ENCODE data around the gene HMGB3. TPM values are rescaled to one million over a fixed set of nuclear protein-coding genes. Genes with fewer than 3 reads are reported as not detected.

Gene HMGB3
- 1 to 10 TPM; 1.6 to 3.4 (median 3.0) TPM for total RNA-seq
- 1.0 TPM for total RNA-seq (2013)

DNA sequence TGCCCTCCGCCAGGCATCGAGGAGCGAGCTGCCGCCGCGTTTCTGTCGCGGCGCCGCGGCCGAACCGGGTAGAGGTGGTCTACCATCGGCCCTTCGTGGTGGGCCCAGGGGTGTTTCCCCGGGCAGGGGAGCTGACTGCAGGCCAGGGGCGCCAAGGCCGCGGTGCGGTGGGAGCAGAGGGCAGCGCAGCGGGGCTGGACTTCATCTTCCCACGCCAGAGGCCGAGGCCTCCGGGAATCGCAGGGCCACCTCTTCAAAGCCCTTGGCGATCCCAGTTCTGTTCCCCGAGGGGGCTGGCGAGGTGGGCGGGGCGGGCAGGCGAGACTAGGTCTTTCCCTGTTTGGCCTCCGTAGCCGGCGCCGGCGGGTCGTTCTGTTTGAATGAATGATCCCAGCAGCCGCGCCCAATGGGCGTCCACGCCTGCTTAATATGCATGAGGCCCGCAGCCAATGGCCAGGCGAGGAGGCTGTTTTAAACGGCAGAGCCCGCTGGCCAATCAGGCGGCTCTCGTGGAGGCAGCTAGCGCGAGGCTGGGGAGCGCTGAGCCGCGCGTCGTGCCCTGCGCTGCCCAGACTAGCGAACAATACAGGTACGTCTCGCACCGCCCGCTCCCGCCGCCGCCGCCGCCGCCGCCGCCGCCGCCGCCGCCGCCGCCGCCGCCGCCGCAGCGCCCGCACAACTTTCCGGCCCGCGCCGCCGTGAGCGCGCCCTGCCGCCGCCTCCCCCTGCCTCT is at the start of gene HMGB3:
Gene HMGB3 (plus strand): TSS at position 548 of the 733 bp plus-strand sequence. CDS start 2,265 bp downstream, outside the sequence.
- TF ChIP-seq, protein P1, sequence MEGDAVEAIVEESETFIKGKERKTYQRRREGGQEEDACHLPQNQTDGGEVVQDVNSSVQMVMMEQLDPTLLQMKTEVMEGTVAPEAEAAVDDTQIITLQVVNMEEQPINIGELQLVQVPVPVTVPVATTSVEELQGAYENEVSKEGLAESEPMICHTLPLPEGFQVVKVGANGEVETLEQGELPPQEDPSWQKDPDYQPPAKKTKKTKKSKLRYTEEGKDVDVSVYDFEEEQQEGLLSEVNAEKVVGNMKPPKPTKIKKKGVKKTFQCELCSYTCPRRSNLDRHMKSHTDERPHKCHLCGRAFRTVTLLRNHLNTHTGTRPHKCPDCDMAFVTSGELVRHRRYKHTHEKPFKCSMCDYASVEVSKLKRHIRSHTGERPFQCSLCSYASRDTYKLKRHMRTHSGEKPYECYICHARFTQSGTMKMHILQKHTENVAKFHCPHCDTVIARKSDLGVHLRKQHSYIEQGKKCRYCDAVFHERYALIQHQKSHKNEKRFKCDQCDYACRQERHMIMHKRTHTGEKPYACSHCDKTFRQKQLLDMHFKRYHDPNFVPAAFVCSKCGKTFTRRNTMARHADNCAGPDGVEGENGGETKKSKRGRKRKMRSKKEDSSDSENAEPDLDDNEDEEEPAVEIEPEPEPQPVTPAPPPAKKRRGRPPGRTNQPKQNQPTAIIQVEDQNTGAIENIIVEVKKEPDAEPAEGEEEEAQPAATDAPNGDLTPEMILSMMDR (IDR thresholded peaks at IDR 0.05), result no peak
- Mint-ChIP-seq H3K9me3 (no peaks in the 10 kb centered on the region), H3K27ac (no peak within 1 kb of the TSS), H3K36me3 (no peaks in the 10 kb centered on the region), H3K4me3 (peak within 1 kb of the TSS; percentile 76), H3K4me1 (peaks cover 6 to 9% of the 10 kb centered on the region in 2 donors), H3K27me3 (ENCODE audit: low read depth in 2 of 2) (peaks cover 19 to 21% of the 10 kb centered on the region in 2 donors)
- peak; percentile 60 to 83 for DNase-seq
- H3K36me3 ChIP-seq (ENCODE audit: control insufficient read depth, insufficient read depth, low read length), result no peaks in the 10 kb centered on the region
- H3K27ac ChIP-seq (ENCODE audit: low read length), result no peak within 1 kb of the TSS
- H3K4me3 ChIP-seq (ENCODE audit: low read length), result peak within 1 kb of the TSS; percentile 38
- intact Hi-C loops (cut with micrococcal nuclease), result no loop called here
- no peaks in the 10 kb centered on the region for H3K9me3 ChIP-seq (ENCODE audit: control insufficient read depth, insufficient read depth, low read length)
- H3K27me3 ChIP-seq (ENCODE audit: control insufficient read depth, insufficient read depth, low read length), result peaks cover 7% of the 10 kb centered on the region
- peaks cover 12% of the 10 kb centered on the region for H3K4me1 ChIP-seq (ENCODE audit: control insufficient read depth, insufficient read depth, low read length)
- peak; percentile 93 to 94 (median 94) for ATAC-seq
- WGBS (ENCODE audit: insufficient coverage), result under 1% methylated on average over 75 of the region's 90 CpGs

DNA sequence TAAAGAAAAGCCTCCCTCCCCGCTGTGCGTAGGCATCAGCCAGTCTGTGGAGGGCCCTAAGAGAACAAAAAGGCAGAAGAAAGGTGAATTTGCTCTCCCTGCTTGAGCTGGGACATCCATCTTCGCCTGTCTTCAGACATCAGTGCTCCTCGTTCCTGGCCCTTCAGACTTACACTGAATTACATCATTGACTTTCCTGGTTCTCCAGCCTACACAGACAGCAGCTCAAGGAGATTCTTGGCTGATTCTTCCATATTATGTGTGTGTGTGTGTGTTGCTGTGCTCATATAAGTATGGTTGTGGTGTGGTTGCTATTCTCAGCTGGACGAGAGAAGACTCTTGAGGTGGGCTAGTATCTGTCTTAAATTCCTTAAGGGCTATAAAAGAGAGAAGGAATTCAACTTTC is 49.2 kb upstream of the HMGB3 start:
- Mint-ChIP-seq H3K4me1 (no peaks in the 10 kb centered on the region), H3K36me3 (no peaks in the 10 kb centered on the region), H3K27ac (no peak overlapping the region), H3K9me3 (no peaks in the 10 kb centered on the region), H3K4me3 (no peak overlapping the region), H3K27me3 (ENCODE audit: low read depth in 2 of 2) (peaks cover 0 to 14% of the 10 kb centered on the region in 2 donors)
- Histone ChIP-seq H3K9me3 (ENCODE audit: control insufficient read depth, insufficient read depth, low read length) (no peaks in the 10 kb centered on the region), H3K4me3 (ENCODE audit: low read length) (no peak overlapping the region), H3K36me3 (ENCODE audit: control insufficient read depth, insufficient read depth, low read length) (no peaks in the 10 kb centered on the region), H3K27ac (ENCODE audit: low read length) (no peak overlapping the region), H3K4me1 (ENCODE audit: control insufficient read depth, insufficient read depth, low read length) (no peaks in the 10 kb centered on the region), H3K27me3 (ENCODE audit: control insufficient read depth, insufficient read depth, low read length) (no peaks in the 10 kb centered on the region)
- no peak for DNase-seq
- TF ChIP-seq, protein P1 (IDR thresholded peaks at IDR 0.05), result no peak
- no peak for ATAC-seq
- intact Hi-C loops (cut with micrococcal nuclease), result no loop called here
- 92% methylated on average over 4 of the region's 5 CpGs for WGBS (ENCODE audit: insufficient coverage)

DNA sequence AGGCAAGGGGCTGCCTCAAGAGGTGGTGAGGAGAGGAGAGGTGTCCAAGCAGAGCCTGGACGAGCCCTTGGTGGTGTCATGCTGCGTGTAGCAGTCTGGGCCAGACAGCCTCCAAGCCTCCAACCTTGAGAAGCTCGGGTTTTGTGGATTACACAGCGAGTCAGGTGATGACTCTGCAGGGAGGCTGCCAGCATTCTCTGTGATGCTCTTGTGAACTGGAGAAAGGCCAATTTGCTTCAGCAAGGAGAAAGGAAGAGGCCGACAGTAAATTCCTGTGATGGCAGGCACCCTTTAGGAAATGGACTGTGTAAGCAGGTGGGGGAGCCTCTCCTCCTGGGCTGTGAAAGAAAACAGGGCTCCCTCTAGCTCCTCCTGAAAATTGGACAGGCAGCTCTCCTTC is 48.7 kb upstream of the HMGB3 start:
- ATAC-seq (no peak), DNase-seq (no peak)
- intact Hi-C loops (cut with micrococcal nuclease), result no loop called here
- no peaks in the 10 kb centered on the region for H3K36me3 Mint-ChIP-seq
- H3K27me3 Mint-ChIP-seq (ENCODE audit: low read depth in 2 of 2), result peaks cover 0 to 14% of the 10 kb centered on the region in 2 donors
- Histone ChIP-seq H3K36me3 (ENCODE audit: control insufficient read depth, insufficient read depth, low read length) (no peaks in the 10 kb centered on the region), H3K4me1 (ENCODE audit: control insufficient read depth, insufficient read depth, low read length) (no peaks in the 10 kb centered on the region), H3K27me3 (ENCODE audit: control insufficient read depth, insufficient read depth, low read length) (no peaks in the 10 kb centered on the region), H3K4me3 (ENCODE audit: low read length) (no peak overlapping the region), H3K9me3 (ENCODE audit: control insufficient read depth, insufficient read depth, low read length) (no peaks in the 10 kb centered on the region), H3K27ac (ENCODE audit: low read length) (no peak overlapping the region)
- H3K27ac Mint-ChIP-seq, result no peak overlapping the region
- no peak overlapping the region for H3K4me3 Mint-ChIP-seq
- TF ChIP-seq, protein P1 (IDR thresholded peaks at IDR 0.05), result no peak
- H3K4me1 Mint-ChIP-seq, result no peaks in the 10 kb centered on the region
- no peaks in the 10 kb centered on the region for H3K9me3 Mint-ChIP-seq
- 78% methylated on average over 4 of the region's 5 CpGs for WGBS (ENCODE audit: insufficient coverage)

DNA sequence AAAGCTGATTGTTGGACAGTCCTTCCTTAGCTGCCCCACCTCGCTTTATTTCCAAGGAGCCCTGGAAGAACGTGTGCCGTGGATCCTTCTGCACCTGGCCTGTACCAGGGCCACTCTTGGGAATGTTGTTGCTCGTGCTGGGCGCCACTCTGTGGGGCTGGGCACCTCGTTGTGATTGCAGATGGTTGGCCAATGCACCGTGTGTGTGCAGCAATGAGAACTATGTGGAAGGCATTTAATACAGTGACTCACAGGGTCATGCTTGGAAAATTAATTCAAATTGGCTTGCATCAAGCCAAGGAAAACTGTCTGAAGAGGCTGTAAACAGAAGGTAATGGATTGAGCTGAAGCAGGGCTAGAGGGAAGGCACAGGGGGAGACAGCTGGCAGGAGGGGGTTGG is 47.7 kb upstream of the HMGB3 start:
- no peaks in the 10 kb centered on the region for H3K27me3 ChIP-seq (ENCODE audit: control insufficient read depth, insufficient read depth, low read length)
- Mint-ChIP-seq H3K27me3 (ENCODE audit: low read depth in 2 of 2) (peaks cover 0 to 14% of the 10 kb centered on the region in 2 donors), H3K9me3 (no peaks in the 10 kb centered on the region), H3K4me1 (no peaks in the 10 kb centered on the region), H3K27ac (no peak overlapping the region), H3K4me3 (no peak overlapping the region), H3K36me3 (no peaks in the 10 kb centered on the region)
- H3K36me3 ChIP-seq (ENCODE audit: control insufficient read depth, insufficient read depth, low read length), result no peaks in the 10 kb centered on the region
- 82% methylated on average over 7 of the region's 7 CpGs for WGBS (ENCODE audit: insufficient coverage)
- H3K9me3 ChIP-seq (ENCODE audit: control insufficient read depth, insufficient read depth, low read length), result no peaks in the 10 kb centered on the region
- H3K4me1 ChIP-seq (ENCODE audit: control insufficient read depth, insufficient read depth, low read length), result no peaks in the 10 kb centered on the region
- TF ChIP-seq, protein P1 (IDR thresholded peaks at IDR 0.05), result no peak
- DNase-seq, result no peak
- no peak overlapping the region for H3K4me3 ChIP-seq (ENCODE audit: low read length)
- ATAC-seq, result no peak
- no peak overlapping the region for H3K27ac ChIP-seq (ENCODE audit: low read length)
- intact Hi-C loops (cut with micrococcal nuclease), result no loop called here
